ENCODE data around the gene RHBDD1. TPM values are rescaled to one million over a fixed set of nuclear protein-coding genes. Genes with fewer than 3 reads are reported as not detected.

Gene RHBDD1
- total and polyA plus RNA-seq, 4 donors: 8.5 to 45.8 (median 16.1) TPM

- Histone ChIP-seq H3K9me3 (ENCODE audit: control insufficient read depth in 4 of 4, low read length in 3 of 4) (peaks cover 0 to 1% (median 0%) of the 10 kb centered on the region in 4 donors), H3K27me3 (ENCODE audit: control insufficient read depth in 4 of 4, insufficient read depth in 4 of 4, low read length in 3 of 4) (no peaks in the 10 kb centered on the region), H3K9ac (ENCODE audit: low read depth in 1 of 2, low read length in 2 of 2) (no peak overlapping the region), H3K27ac (ENCODE audit: low read depth in 1 of 2, low read length in 2 of 2) (no peak overlapping the region), H3K4me3 (ENCODE audit: low read depth in 1 of 3, low read length in 3 of 3) (no peak overlapping the region), H3K4me1 (ENCODE audit: control insufficient read depth in 4 of 4, insufficient read depth in 4 of 4, low read length in 3 of 4) (no peaks in the 10 kb centered on the region), H3K36me3 (ENCODE audit: control insufficient read depth in 4 of 4, insufficient read depth in 3 of 4, low read depth in 1 of 4, low read length in 3 of 4) (no peaks in the 10 kb centered on the region)
- DNase-seq (ENCODE audit: low spot score): no peak
- WGBS: 89% methylated on average over 1 of the region's 1 CpG
- no peak for TF ChIP-seq YY1 (IDR thresholded peaks at IDR 0.05)
- TF ChIP-seq CTCF (IDR thresholded peaks at IDR 0.05; ENCODE audit: low read depth, low read length, missing input control): no peak
- TF ChIP-seq HNF4A (conservative IDR thresholded peaks at IDR 0.05): no peak
- TF ChIP-seq TAF1 (conservative IDR thresholded peaks at IDR 0.05): no peak
- TF ChIP-seq GABPA (IDR thresholded peaks at IDR 0.05 in 1 of 2, conservative IDR thresholded peaks at IDR 0.05 in 1 of 2): no peak
- TF ChIP-seq RXRA (IDR thresholded peaks at IDR 0.05): no peak
- no peak for TF ChIP-seq SP1 (IDR thresholded peaks at IDR 0.05)
- TF ChIP-seq, protein P1, sequence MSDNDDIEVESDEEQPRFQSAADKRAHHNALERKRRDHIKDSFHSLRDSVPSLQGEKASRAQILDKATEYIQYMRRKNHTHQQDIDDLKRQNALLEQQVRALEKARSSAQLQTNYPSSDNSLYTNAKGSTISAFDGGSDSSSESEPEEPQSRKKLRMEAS (IDR thresholded peaks at IDR 0.05): no peak
- TF ChIP-seq FOXA1 (IDR thresholded peaks at IDR 0.05): no peak
- TF ChIP-seq, protein P2, sequence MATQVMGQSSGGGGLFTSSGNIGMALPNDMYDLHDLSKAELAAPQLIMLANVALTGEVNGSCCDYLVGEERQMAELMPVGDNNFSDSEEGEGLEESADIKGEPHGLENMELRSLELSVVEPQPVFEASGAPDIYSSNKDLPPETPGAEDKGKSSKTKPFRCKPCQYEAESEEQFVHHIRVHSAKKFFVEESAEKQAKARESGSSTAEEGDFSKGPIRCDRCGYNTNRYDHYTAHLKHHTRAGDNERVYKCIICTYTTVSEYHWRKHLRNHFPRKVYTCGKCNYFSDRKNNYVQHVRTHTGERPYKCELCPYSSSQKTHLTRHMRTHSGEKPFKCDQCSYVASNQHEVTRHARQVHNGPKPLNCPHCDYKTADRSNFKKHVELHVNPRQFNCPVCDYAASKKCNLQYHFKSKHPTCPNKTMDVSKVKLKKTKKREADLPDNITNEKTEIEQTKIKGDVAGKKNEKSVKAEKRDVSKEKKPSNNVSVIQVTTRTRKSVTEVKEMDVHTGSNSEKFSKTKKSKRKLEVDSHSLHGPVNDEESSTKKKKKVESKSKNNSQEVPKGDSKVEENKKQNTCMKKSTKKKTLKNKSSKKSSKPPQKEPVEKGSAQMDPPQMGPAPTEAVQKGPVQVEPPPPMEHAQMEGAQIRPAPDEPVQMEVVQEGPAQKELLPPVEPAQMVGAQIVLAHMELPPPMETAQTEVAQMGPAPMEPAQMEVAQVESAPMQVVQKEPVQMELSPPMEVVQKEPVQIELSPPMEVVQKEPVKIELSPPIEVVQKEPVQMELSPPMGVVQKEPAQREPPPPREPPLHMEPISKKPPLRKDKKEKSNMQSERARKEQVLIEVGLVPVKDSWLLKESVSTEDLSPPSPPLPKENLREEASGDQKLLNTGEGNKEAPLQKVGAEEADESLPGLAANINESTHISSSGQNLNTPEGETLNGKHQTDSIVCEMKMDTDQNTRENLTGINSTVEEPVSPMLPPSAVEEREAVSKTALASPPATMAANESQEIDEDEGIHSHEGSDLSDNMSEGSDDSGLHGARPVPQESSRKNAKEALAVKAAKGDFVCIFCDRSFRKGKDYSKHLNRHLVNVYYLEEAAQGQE (IDR thresholded peaks at IDR 0.05): no peak
Measured at GRCh38 chr2:226847090-226847489, 11.2 kb downstream of the RHBDD1 start.

- 92% methylated on average over 2 of the region's 2 CpGs for WGBS
- Histone ChIP-seq H3K27me3 (ENCODE audit: control insufficient read depth in 4 of 4, insufficient read depth in 4 of 4, low read length in 3 of 4) (no peaks in the 10 kb centered on the region), H3K4me3 (ENCODE audit: low read depth in 1 of 3, low read length in 3 of 3) (no peak overlapping the region), H3K9me3 (ENCODE audit: control insufficient read depth in 4 of 4, low read length in 3 of 4) (peaks cover 0 to under 1% (median 0%) of the 10 kb centered on the region in 4 donors), H3K36me3 (ENCODE audit: control insufficient read depth in 4 of 4, insufficient read depth in 3 of 4, low read depth in 1 of 4, low read length in 3 of 4) (no peaks in the 10 kb centered on the region), H3K4me1 (ENCODE audit: control insufficient read depth in 4 of 4, insufficient read depth in 4 of 4, low read length in 3 of 4) (no peaks in the 10 kb centered on the region), H3K27ac (ENCODE audit: low read depth in 1 of 2, low read length in 2 of 2) (no peak overlapping the region), H3K9ac (ENCODE audit: low read depth in 1 of 2, low read length in 2 of 2) (no peak overlapping the region)
- no peak for DNase-seq (ENCODE audit: low spot score)
- TF ChIP-seq CTCF (IDR thresholded peaks at IDR 0.05; ENCODE audit: low read depth, low read length, missing input control) (no peak), HNF4A (conservative IDR thresholded peaks at IDR 0.05) (no peak), NR2F2 (IDR thresholded peaks at IDR 0.05) (no peak), FOXA1 (IDR thresholded peaks at IDR 0.05) (no peak), YY1 (IDR thresholded peaks at IDR 0.05) (no peak), EGR1 (IDR thresholded peaks at IDR 0.05; ENCODE audit: low read depth in 2 of 2) (no peak), HNF4G (IDR thresholded peaks at IDR 0.05) (no peak), TAF1 (conservative IDR thresholded peaks at IDR 0.05) (no peak), ATF3 (IDR thresholded peaks at IDR 0.05) (no peak), JUND (IDR thresholded peaks at IDR 0.05) (no peak), SP1 (IDR thresholded peaks at IDR 0.05) (no peak), FOXA2 (IDR thresholded peaks at IDR 0.05) (no peak), RXRA (IDR thresholded peaks at IDR 0.05) (no peak), GABPA (IDR thresholded peaks at IDR 0.05 in 1 of 2, conservative IDR thresholded peaks at IDR 0.05 in 1 of 2) (no peak)
- TF ChIP-seq, protein P3, sequence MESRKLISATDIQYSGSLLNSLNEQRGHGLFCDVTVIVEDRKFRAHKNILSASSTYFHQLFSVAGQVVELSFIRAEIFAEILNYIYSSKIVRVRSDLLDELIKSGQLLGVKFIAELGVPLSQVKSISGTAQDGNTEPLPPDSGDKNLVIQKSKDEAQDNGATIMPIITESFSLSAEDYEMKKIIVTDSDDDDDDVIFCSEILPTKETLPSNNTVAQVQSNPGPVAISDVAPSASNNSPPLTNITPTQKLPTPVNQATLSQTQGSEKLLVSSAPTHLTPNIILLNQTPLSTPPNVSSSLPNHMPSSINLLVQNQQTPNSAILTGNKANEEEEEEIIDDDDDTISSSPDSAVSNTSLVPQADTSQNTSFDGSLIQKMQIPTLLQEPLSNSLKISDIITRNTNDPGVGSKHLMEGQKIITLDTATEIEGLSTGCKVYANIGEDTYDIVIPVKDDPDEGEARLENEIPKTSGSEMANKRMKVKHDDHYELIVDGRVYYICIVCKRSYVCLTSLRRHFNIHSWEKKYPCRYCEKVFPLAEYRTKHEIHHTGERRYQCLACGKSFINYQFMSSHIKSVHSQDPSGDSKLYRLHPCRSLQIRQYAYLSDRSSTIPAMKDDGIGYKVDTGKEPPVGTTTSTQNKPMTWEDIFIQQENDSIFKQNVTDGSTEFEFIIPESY (IDR thresholded peaks at IDR 0.05): no peak
- TF ChIP-seq, protein P2 (IDR thresholded peaks at IDR 0.05): no peak
- TF ChIP-seq, protein P1 (IDR thresholded peaks at IDR 0.05): no peak
Measured at GRCh38 chr2:226847511-226847910, 11.7 kb downstream of the RHBDD1 start.

Data from liver (tissue), 9 donors.